ENCODE measurements around the gene LRRC8E. TPM values are rescaled to one million over a fixed set of nuclear protein-coding genes. Genes with fewer than 3 reads are reported as not detected.
A peak's percentile ranks its signal among the peaks of the same experiment; 100 is the strongest.

Gene LRRC8E
- total RNA-seq, 1 donor from 2014 or later = 6.6 TPM

GRCh38 chr19:7908078-7908699 lies 19.9 kb downstream of the LRRC8E start:
- ATAC-seq (no peak), DNase-seq (no peak)
- no peaks in the 10 kb centered on the region for H3K27me3 ChIP-seq (ENCODE audit: low read depth)
- H3K9me3 ChIP-seq = no peaks in the 10 kb centered on the region
- H3K4me3 ChIP-seq = no peak overlapping the region
- peaks cover 52% of the 10 kb centered on the region for H3K36me3 ChIP-seq
- no peak for TF ChIP-seq CTCF (IDR thresholded peaks at IDR 0.05)
- H3K4me1 ChIP-seq = peaks cover 31% of the 10 kb centered on the region
- H3K27ac ChIP-seq = no peak overlapping the region
- intact Hi-C loops (cut with DNase I) = no loop called here

- Histone ChIP-seq H3K4me1 (peaks cover 31% of the 10 kb centered on the region), H3K4me3 (no peak overlapping the region), H3K27ac (no peak overlapping the region), H3K36me3 (peaks cover 52% of the 10 kb centered on the region), H3K27me3 (ENCODE audit: low read depth) (no peaks in the 10 kb centered on the region), H3K9me3 (no peaks in the 10 kb centered on the region)
- ATAC-seq = no peak
- intact Hi-C loops (cut with DNase I) = no loop called here
- TF ChIP-seq CTCF (IDR thresholded peaks at IDR 0.05) = no peak
- no peak for DNase-seq
These were observed 20.6 kb downstream of the LRRC8E start for GRCh38 chr19:7908742-7909461.

- peaks cover 3% of the 10 kb centered on the region for H3K27me3 ChIP-seq (ENCODE audit: low read depth)
- H3K4me1 ChIP-seq = peaks cover 28% of the 10 kb centered on the region
- ATAC-seq = no peak
- intact Hi-C loops (cut with DNase I) = no loop called here
- no peak overlapping the region for H3K4me3 ChIP-seq
- H3K36me3 ChIP-seq = peaks cover 52% of the 10 kb centered on the region
- peak; percentile 40 for DNase-seq
- no peak for TF ChIP-seq CTCF (IDR thresholded peaks at IDR 0.05)
- H3K9me3 ChIP-seq = no peaks in the 10 kb centered on the region
- no peak overlapping the region for H3K27ac ChIP-seq
These were observed 21.3 kb downstream of the LRRC8E start for GRCh38 chr19:7909471-7910067.

- no peak for TF ChIP-seq CTCF (IDR thresholded peaks at IDR 0.05)
- Histone ChIP-seq H3K9me3 (no peaks in the 10 kb centered on the region), H3K27me3 (ENCODE audit: low read depth) (peaks cover 12% of the 10 kb centered on the region), H3K4me1 (peaks cover 21% of the 10 kb centered on the region), H3K36me3 (peaks cover 52% of the 10 kb centered on the region), H3K27ac (no peak overlapping the region), H3K4me3 (no peak overlapping the region)
- DNase-seq (peak; percentile 46), ATAC-seq (no peak)
- intact Hi-C loops (cut with DNase I) = no loop called here
These were observed 22.2 kb downstream of the LRRC8E start for GRCh38 chr19:7910321-7911161.

- Histone ChIP-seq H3K27ac (no peak overlapping the region), H3K4me3 (no peak overlapping the region), H3K4me1 (peaks cover 21% of the 10 kb centered on the region), H3K36me3 (peaks cover 43% of the 10 kb centered on the region), H3K9me3 (no peaks in the 10 kb centered on the region), H3K27me3 (ENCODE audit: low read depth) (peaks cover 23% of the 10 kb centered on the region)
- TF ChIP-seq CTCF (IDR thresholded peaks at IDR 0.05) = no peak
- intact Hi-C loops (cut with DNase I) = no loop called here
- ATAC-seq (no peak), DNase-seq (peak; percentile 44)
These were observed 23.3 kb downstream of the LRRC8E start for GRCh38 chr19:7911508-7912143.
